Ishikawa (cell line): ENCODE measurements around the gene MBD3.

Experiments
- CEBPB ChIP-seq: IDR thresholded peaks from 2 replicates; pipeline ENCODE4 v1.6.1; 2012
- CREB1 ChIP-seq: IDR thresholded peaks from 2 replicates; pipeline ENCODE4 v1.6.1; 2012; ENCODE audit warnings: low read depth
- EGR1 ChIP-seq: IDR thresholded peaks from 2 replicates; pipeline ENCODE4 v1.6.1; 2012
- EP300 ChIP-seq: IDR thresholded peaks from 2 replicates; pipeline ENCODE4 v1.6.1; 2012; ENCODE audit warnings: borderline replicate concordance
- FOXM1 ChIP-seq: IDR thresholded peaks from 2 replicates; pipeline ENCODE4 v1.6.1; 2012; ENCODE audit warnings: low read depth, borderline replicate concordance
- MAX ChIP-seq: IDR thresholded peaks from 2 replicates; pipeline ENCODE4 v1.6.1; 2012
- NFIC ChIP-seq: IDR thresholded peaks from 2 replicates; pipeline ENCODE4 v1.6.1; 2012
- RAD21 ChIP-seq: IDR thresholded peaks from 2 replicates; pipeline ENCODE4 v1.6.1; 2012; ENCODE audit warnings: low read depth
- REST ChIP-seq: IDR thresholded peaks from 2 replicates; pipeline ENCODE4 v1.6.1; 2012; ENCODE audit warnings: low read depth, mild to moderate bottlenecking
- TAF1 ChIP-seq: IDR thresholded peaks from 2 replicates; pipeline ENCODE4 v1.6.1; 2012; ENCODE audit warnings: low read depth, mild to moderate bottlenecking
- TCF12 ChIP-seq: IDR thresholded peaks from 2 replicates; pipeline ENCODE4 v1.6.1; 2012; ENCODE audit warnings: low read depth
- TEAD4 ChIP-seq: IDR thresholded peaks from 2 replicates; pipeline ENCODE4 v1.6.1; 2012
- USF1 ChIP-seq: IDR thresholded peaks from 2 replicates; pipeline ENCODE4 v1.6.1; 2012
- YY1 ChIP-seq: IDR thresholded peaks from 2 replicates; pipeline ENCODE4 v1.6.1; 2012; ENCODE audit warnings: low read depth
- ZBTB7A ChIP-seq: IDR thresholded peaks from 2 replicates; pipeline ENCODE4 v1.6.1; 2012; ENCODE audit warnings: low read depth

MBD3 gene

GRCh38 chr19:1616396-1616795, 23.7 kb upstream of the MBD3 start:
- TF ChIP-seq USF1 = no peak
- no peak for TF ChIP-seq YY1
- no peak for TF ChIP-seq RAD21
- TF ChIP-seq FOXM1 = no peak
- no peak for TF ChIP-seq MAX
- TF ChIP-seq ZBTB7A = no peak
- no peak for TF ChIP-seq TCF12
- no peak for TF ChIP-seq NFIC
- TF ChIP-seq CREB1 = no peak
- TF ChIP-seq EP300 = no peak
- no peak for TF ChIP-seq CEBPB
- TF ChIP-seq TEAD4 = no peak
- no peak for TF ChIP-seq REST
- no peak for TF ChIP-seq TAF1
- TF ChIP-seq EGR1 = no peak

- TF ChIP-seq USF1 (no peak), TEAD4 (no peak), CEBPB (no peak), NFIC (no peak), MAX (no peak), YY1 (no peak)
Measured at GRCh38 chr19:1615156-1615765, 22.6 kb upstream of the MBD3 start.

- TF ChIP-seq ZBTB7A (no peak), TAF1 (no peak), EP300 (no peak), CEBPB (no peak), USF1 (no peak)
Measured at GRCh38 chr19:1613808-1614570, 21.3 kb upstream of the MBD3 start.

- TF ChIP-seq CREB1 = no peak
- TF ChIP-seq TEAD4 = no peak
Measured at GRCh38 chr19:1613146-1613545, 20.5 kb upstream of the MBD3 start.

GRCh38 chr19:1612114-1613086, 19.7 kb upstream of the MBD3 start:
- no peak for TF ChIP-seq EP300
- no peak for TF ChIP-seq USF1
- TF ChIP-seq ZBTB7A = no peak
- no peak for TF ChIP-seq RAD21
- no peak for TF ChIP-seq TAF1
- TF ChIP-seq REST = no peak
- TF ChIP-seq FOXM1 = no peak
- no peak for TF ChIP-seq EGR1
- TF ChIP-seq TEAD4 = no peak
- no peak for TF ChIP-seq CREB1
- TF ChIP-seq NFIC = no peak
- TF ChIP-seq TCF12 = no peak
- no peak for TF ChIP-seq MAX
- no peak for TF ChIP-seq CEBPB
- no peak for TF ChIP-seq YY1
